Tibial nerve (tissue), 3 donors: ENCODE results near the gene ASS1.

Experiments
- POLR2A ChIP-seq, 2 donors: fragments of 450-650 bp; IDR thresholded peaks; one replicate each; pipeline ENCODE4 v1.6.1; 2017; ENCODE audit warnings: antibody characterized with exemption in 2 of 2, mild to moderate bottlenecking in 2 of 2, moderate library complexity in 2 of 2
- TF ChIP-seq, protein P1 (sequence below), 5 experiments: fragments of 200-600 bp in 3 of 5; fragments of 450-650 bp in 2 of 5; sonication (generic) in 3 of 5; IDR thresholded peaks; one replicate each; pipeline ENCODE4 v1.5.1; 2016 to 2019; ENCODE audit warnings: antibody characterized with exemption in 5 of 5, mild to moderate bottlenecking in 3 of 5, moderate library complexity in 2 of 5

DNA sequence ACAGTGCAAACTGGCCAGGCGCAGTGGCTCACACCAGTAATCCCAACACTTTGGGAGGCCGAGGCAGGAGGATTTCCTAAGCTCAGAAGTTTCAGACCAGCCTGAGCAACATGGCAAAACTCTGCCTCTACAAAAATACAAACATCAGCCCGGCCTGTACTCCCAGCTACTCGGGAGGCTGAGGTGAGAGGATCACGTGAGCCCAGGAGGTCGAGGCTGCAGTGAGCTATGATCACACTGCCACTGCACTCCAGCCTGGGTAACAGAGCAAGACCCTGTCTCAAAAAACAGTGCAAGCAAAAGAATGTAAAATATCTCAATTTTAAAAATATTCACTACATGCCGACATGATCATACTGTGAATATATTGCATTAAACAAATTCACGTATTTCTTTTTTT is 83.9 kb downstream of the ASS1 start:
- TF ChIP-seq, protein P1, sequence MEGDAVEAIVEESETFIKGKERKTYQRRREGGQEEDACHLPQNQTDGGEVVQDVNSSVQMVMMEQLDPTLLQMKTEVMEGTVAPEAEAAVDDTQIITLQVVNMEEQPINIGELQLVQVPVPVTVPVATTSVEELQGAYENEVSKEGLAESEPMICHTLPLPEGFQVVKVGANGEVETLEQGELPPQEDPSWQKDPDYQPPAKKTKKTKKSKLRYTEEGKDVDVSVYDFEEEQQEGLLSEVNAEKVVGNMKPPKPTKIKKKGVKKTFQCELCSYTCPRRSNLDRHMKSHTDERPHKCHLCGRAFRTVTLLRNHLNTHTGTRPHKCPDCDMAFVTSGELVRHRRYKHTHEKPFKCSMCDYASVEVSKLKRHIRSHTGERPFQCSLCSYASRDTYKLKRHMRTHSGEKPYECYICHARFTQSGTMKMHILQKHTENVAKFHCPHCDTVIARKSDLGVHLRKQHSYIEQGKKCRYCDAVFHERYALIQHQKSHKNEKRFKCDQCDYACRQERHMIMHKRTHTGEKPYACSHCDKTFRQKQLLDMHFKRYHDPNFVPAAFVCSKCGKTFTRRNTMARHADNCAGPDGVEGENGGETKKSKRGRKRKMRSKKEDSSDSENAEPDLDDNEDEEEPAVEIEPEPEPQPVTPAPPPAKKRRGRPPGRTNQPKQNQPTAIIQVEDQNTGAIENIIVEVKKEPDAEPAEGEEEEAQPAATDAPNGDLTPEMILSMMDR (IDR thresholded peaks at IDR 0.05) = no peak
- TF ChIP-seq POLR2A (IDR thresholded peaks at IDR 0.05) = no peak
